Nephron (organoid): ENCODE data around the gene UNG.
A peak's percentile ranks its signal among the peaks of the same experiment; 100 is the strongest.

Source experiments
- H3K27ac Mint-ChIP-seq, 3 experiments: 2 replicates each; pipeline ENCODE4 v1.8.0; 2020; ENCODE audit warnings: mixed read lengths in 3 of 3, mild to moderate bottlenecking in 2 of 3, moderate library complexity in 1 of 3
- H3K27me3 Mint-ChIP-seq: 2 replicates; pipeline ENCODE4 v1.8.0; 2021; ENCODE audit warnings: low read depth, mild to moderate bottlenecking, moderate library complexity, mixed read lengths
- H3K36me3 Mint-ChIP-seq: 2 replicates; pipeline ENCODE4 v1.8.0; 2020; ENCODE audit warnings: low read depth, mixed read lengths
- H3K4me1 Mint-ChIP-seq: 2 replicates; pipeline ENCODE4 v1.8.0; 2020; ENCODE audit warnings: mixed read lengths
- H3K4me3 Mint-ChIP-seq, 3 experiments: 2 replicates each; pipeline ENCODE4 v1.8.0; 2020; ENCODE audit warnings: mild to moderate bottlenecking in 3 of 3, mixed read lengths in 3 of 3, moderate library complexity in 2 of 3
- H3K9me3 Mint-ChIP-seq: 2 replicates; pipeline ENCODE4 v1.8.0; 2020; ENCODE audit warnings: mixed read lengths
- CTCF ChIP-seq, 3 experiments: fragments of 200-600 bp; sonication (generic); IDR thresholded peaks; one replicate each; pipeline ENCODE4 v1.5.0; 2021; ENCODE audit warnings: antibody characterized with exemption in 3 of 3; ENCODE audit not compliant: unreplicated experiment in 3 of 3

Gene UNG

DNA sequence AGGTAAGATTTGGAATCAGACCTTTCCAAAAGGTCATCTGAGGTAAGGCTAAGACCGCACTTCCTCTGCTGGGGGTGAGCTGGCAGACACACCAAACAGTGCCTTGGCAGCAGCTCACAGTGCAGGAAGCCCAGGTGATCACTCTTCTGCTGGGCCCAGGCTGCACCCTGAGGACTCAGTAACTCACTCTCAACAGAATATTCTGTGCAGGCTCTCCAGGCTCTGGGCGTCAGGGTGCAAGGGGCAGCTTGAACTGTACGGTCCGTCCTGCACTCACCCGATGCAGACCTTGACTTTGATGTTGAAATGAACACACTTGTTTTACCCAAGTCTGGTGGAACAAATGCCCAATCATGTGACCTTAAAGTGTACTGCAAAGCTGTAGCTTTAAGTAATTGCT, 10.1 kb upstream of the UNG start:
- peaks cover 7% of the 10 kb centered on the region for H3K4me1 Mint-ChIP-seq

DNA sequence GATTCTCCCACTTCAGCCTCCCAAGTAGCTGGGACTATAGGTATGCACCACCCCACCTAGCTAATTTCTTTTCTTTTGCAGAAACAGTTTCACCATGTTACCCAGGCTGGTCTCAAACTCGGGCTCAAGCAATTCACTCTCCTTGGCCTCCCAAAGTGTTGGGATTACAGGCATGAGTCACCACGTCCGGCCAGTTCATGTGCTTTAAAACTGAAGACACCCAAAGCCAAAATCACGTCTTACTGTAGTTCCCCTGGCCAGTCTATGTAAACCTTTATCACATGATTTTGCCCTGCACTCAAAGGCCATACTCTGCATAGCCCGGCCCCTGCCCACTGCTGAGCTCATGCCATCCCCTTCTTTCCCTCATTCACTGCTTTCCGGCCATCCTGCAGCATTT, 8.6 kb upstream of the UNG start:
- Mint-ChIP-seq H3K9me3 (no peaks in the 10 kb centered on the region), H3K4me1 (peaks cover 21% of the 10 kb centered on the region), H3K27ac (no peak overlapping the region), H3K4me3 (no peak overlapping the region), H3K36me3 (peaks cover 45% of the 10 kb centered on the region), H3K27me3 (no peaks in the 10 kb centered on the region)
- no peak for TF ChIP-seq CTCF (IDR thresholded peaks at IDR 0.05; ENCODE audit: unreplicated experiment in 3 of 3)

More for the DNA sequence above, 10.1 kb upstream of the UNG start:
- TF ChIP-seq CTCF (IDR thresholded peaks at IDR 0.05; ENCODE audit: unreplicated experiment in 3 of 3): no peak
- peaks cover 53% of the 10 kb centered on the region for H3K36me3 Mint-ChIP-seq
- H3K27ac Mint-ChIP-seq: no peak overlapping the region
- H3K27me3 Mint-ChIP-seq: no peaks in the 10 kb centered on the region
- H3K4me3 Mint-ChIP-seq: no peak overlapping the region
- H3K9me3 Mint-ChIP-seq: no peaks in the 10 kb centered on the region

DNA sequence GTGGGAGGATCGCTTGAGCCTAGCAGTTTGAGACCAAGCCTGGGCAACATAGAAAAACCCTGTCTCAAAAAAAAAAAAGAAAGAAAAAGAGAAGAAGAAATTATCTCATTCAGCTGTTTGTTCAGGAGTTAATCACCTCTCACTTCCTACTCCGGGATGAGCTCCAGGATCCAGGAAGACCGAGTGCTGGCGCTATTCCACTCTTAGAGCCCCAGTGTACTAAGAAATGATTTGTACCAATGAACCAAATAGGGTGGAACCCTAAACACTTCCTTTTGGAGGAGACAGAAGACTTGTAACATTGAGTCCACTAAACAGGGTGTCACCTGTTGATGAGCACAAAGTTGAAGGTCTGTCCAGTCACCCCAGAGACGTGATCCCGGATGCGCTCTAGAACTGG, 7.7 kb upstream of the UNG start:
- H3K9me3 Mint-ChIP-seq: no peaks in the 10 kb centered on the region
- no peak overlapping the region for H3K27ac Mint-ChIP-seq
- H3K27me3 Mint-ChIP-seq: no peaks in the 10 kb centered on the region
- TF ChIP-seq CTCF (IDR thresholded peaks at IDR 0.05; ENCODE audit: unreplicated experiment in 3 of 3): no peak
- peak overlapping the region in 2 of 3 experiments; percentile 19 to 37 for H3K4me3 Mint-ChIP-seq
- peaks cover 21% of the 10 kb centered on the region for H3K4me1 Mint-ChIP-seq
- H3K36me3 Mint-ChIP-seq: peaks cover 41% of the 10 kb centered on the region

DNA sequence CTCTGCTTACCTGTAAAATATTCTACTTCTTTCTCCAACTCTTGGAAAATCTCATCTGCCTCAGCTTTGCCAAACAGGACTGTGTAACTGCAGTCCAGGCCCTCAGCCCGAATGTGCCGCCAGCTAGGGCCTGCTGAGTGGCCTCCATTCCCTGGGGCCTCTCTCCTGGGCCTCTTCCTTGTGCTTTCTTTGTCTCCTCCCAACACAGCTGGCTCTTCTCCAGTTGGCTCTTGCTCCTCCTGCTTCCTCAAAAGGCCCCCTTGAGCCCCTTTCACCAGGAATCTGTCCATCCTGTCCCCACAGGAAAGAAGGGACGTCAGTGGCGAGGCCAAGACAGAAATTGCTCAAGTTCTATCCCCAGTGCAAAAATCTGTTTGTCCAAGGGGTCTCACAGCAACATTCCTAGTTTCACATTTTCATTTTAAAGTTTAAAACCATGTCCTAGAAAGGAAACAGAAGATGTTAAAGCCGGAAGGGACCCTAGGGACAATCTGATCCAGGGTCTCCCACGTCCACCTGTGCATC, 4.8 kb upstream of the UNG start:
- peaks cover 25% of the 10 kb centered on the region for H3K36me3 Mint-ChIP-seq
- peaks cover 21% of the 10 kb centered on the region for H3K4me1 Mint-ChIP-seq
- H3K27ac Mint-ChIP-seq: peak overlapping the region; percentile 65 to 92 (median 72)
- H3K27me3 Mint-ChIP-seq: no peaks in the 10 kb centered on the region
- H3K9me3 Mint-ChIP-seq: no peaks in the 10 kb centered on the region
- TF ChIP-seq CTCF (IDR thresholded peaks at IDR 0.05; ENCODE audit: unreplicated experiment in 3 of 3): no peak
- H3K4me3 Mint-ChIP-seq: peak overlapping the region; percentile 86 to 94 (median 86)

DNA sequence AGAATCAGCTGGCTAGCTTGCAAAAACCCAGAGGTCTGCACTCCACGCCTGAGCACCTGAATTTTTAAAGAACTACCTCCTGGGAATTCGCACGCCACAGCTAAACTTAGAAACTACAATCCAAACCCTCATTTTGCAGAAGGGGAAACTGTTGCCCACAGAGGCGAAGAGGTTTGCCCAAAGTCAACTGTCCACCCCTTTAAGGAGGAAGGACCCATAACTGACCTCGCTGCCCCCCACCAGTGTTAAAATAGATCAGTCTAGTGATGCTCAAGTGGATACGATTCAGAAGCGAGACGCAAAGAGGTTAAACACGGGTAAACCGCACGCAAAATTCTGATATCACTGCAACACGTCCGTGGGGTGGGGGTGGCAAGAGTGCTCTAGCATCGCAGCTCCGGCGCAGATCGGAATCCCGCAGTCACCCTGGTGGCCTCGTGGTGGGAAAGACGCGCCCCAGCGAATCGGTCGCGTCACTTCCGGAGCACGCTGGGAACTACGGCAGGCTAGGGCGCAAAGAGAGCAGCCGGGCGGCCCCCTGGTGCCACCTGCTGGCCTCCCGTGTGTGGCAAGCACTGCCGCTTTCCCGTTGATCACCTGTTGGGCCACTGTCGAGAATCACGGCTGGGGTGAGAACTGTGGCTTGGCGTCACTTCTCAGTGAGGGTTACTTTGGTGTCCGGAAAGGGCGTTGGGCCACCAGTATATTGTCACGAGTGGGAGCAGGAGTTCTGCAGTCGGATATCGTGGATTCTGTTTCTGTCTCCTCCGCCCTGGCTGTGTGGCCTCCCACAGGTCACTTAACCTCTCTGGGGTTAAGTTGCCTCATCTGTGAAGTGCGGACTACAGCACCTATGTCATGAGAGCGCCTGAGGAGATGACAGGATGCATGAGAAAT, 4.1 kb upstream of the UNG start, which contains the start of gene ALKBH2:
ALKBH2 (minus strand) TSS at position 451 of the 897 bp plus-strand sequence. CDS start 686 bp downstream, outside the sequence.
- Mint-ChIP-seq H3K4me3 (peak within 1 kb of the TSS; percentile 86 to 94 (median 86)), H3K36me3 (peaks cover 25% of the 10 kb centered on the region), H3K4me1 (peaks cover 23% of the 10 kb centered on the region), H3K9me3 (no peaks in the 10 kb centered on the region), H3K27me3 (no peaks in the 10 kb centered on the region), H3K27ac (peak within 1 kb of the TSS; percentile 72 to 92 (median 75))
- peak; percentile 97 to 98 (median 98) for TF ChIP-seq CTCF (IDR thresholded peaks at IDR 0.05; ENCODE audit: unreplicated experiment in 3 of 3)
